OCI-LY1 (cell line): ENCODE results near the gene EML4.

Source experiments
- CTCF ChIP-seq: fragments of 200-600 bp; sonication (generic), shearing (Covaris generic); IDR thresholded peaks from 2 replicates; pipeline ENCODE4 v1.5.1; 2017; ENCODE audit warnings: mild to moderate bottlenecking, antibody characterized with exemption, low read length, moderate library complexity, mixed read lengths
- EZH2 ChIP-seq: fragments of 200-600 bp; sonication (generic), shearing (Covaris generic); IDR thresholded peaks from 2 replicates; pipeline ENCODE4 v1.8.0; 2017; ENCODE audit warnings: borderline replicate concordance, mixed run types, mild to moderate bottlenecking, antibody characterized with exemption, low read length, moderate library complexity, mixed read lengths

- TF ChIP-seq CTCF: no peak
- no peak for TF ChIP-seq EZH2
These were observed 70.1 kb downstream of the EML4 start for GRCh38 chr2:42239289-42239661.
